GM23248 (cell line): ENCODE data around the gene MARK3. TPM values are rescaled to one million over a fixed set of nuclear protein-coding genes. Genes with fewer than 3 reads are reported as not detected.

Experiments used
- DNase-seq: peaks from one replicate; pipeline ENCODE4 v3.0.0-alpha.2; 2015
- H2AFZ ChIP-seq: fragments of 200-600 bp; sonication (generic); 2 replicates; pipeline ENCODE4 v1.6.1; 2016; ENCODE audit warnings: antibody characterized with exemption
- H3F3A ChIP-seq: fragments of 200-600 bp; sonication (generic); 2 replicates; pipeline ENCODE4 v1.6.1; 2016; ENCODE audit warnings: mild to moderate bottlenecking, antibody characterized with exemption, mixed run types; ENCODE audit not compliant: insufficient read depth
- H3K27ac ChIP-seq: fragments of 200-600 bp; sonication (generic); 2 replicates; pipeline ENCODE4 v1.5.1; 2016; ENCODE audit warnings: mild to moderate bottlenecking
- H3K27me3 ChIP-seq: fragments of 200-600 bp; sonication (generic); replicated peaks from 2 replicates; pipeline ENCODE4 v1.6.1; 2016; ENCODE audit warnings: mild to moderate bottlenecking; ENCODE audit not compliant: insufficient read depth
- H3K36me3 ChIP-seq: fragments of 200-600 bp; sonication (generic); 2 replicates; pipeline ENCODE4 v1.6.1; 2016; ENCODE audit warnings: low read depth, mild to moderate bottlenecking
- H3K4me1 ChIP-seq: fragments of 200-600 bp; sonication (generic); 2 replicates; pipeline ENCODE4 v1.6.1; 2016; ENCODE audit warnings: mild to moderate bottlenecking; ENCODE audit not compliant: insufficient read depth
- H3K4me2 ChIP-seq: fragments of 200-600 bp; sonication (generic); one replicate; pipeline ENCODE4 v1.6.1; 2016; ENCODE audit warnings: mild to moderate bottlenecking; ENCODE audit not compliant: unreplicated experiment
- H3K4me3 ChIP-seq: fragments of 200-600 bp; sonication (generic); 2 replicates; pipeline ENCODE4 v1.5.1; 2016; ENCODE audit warnings: mild to moderate bottlenecking
- H3K79me2 ChIP-seq: fragments of 200-600 bp; sonication (generic); 2 replicates; pipeline ENCODE4 v1.6.1; 2016; ENCODE audit warnings: mild to moderate bottlenecking; ENCODE audit not compliant: insufficient read depth
- H3K9ac ChIP-seq: fragments of 200-600 bp; sonication (generic); 2 replicates; pipeline ENCODE4 v1.6.1; 2016; ENCODE audit warnings: mild to moderate bottlenecking
- H3K9me2 ChIP-seq: fragments of 200-600 bp; sonication (generic); 2 replicates; pipeline ENCODE4 v1.6.1; 2016; ENCODE audit warnings: mixed run types, mild to moderate bottlenecking, moderate library complexity; ENCODE audit not compliant: insufficient read depth
- H3K9me3 ChIP-seq: fragments of 200-600 bp; sonication (generic); one replicate; pipeline ENCODE4 v1.6.1; 2017; ENCODE audit warnings: low read depth
- H4K20me1 ChIP-seq: fragments of 200-600 bp; sonication (generic); 2 replicates; pipeline ENCODE4 v1.6.0; 2016; ENCODE audit not compliant: insufficient read depth
- EZH2 ChIP-seq: fragments of 200-600 bp; sonication (generic); IDR thresholded peaks from 2 replicates; pipeline ENCODE4 v1.6.1; 2018; ENCODE audit warnings: antibody characterized with exemption, mild to moderate bottlenecking; ENCODE audit not compliant: insufficient read depth, poor library complexity, severe bottlenecking
- EZH2phosphoT487 ChIP-seq: fragments of 200-600 bp; sonication (generic); IDR thresholded peaks from 2 replicates; pipeline ENCODE4 v1.6.1; 2018; ENCODE audit warnings: antibody characterized with exemption, moderate library complexity, mild to moderate bottlenecking, low read depth; ENCODE audit not compliant: insufficient read depth
- WGBS, 2 experiments: methylation state at CpG; one replicate each; pipeline ENCODE4 v1.1.6; 2015 to 2017; ENCODE audit warnings: low lambda C conversion rate in 2 of 2, low coverage in 1 of 2; ENCODE audit errors: missing lambda C conversion rate in 2 of 2; 5-methylcytosine and 5-hydroxymethylcytosine counted together
- in situ Hi-C: fragments of 300-500 bp; cut with MboI; formaldehyde crosslinking; loops from 2 replicates; pipeline ENCODE4 v1.15.0; 2020
- polyA plus RNA-seq: library from polyadenylated mRNA; unstranded; fragments of >200 nt; fragmentation: Nextera tagmentation; extraction: Ambion mirVana; gene quantifications from 2 replicates; pipeline ENCODE4 v1.2.1, GENCODE V29; 2016
- total RNA-seq: library from RNA; depleted of rRNA; stranded (reverse); fragments of >200 nt; shearing (Covaris generic); gene quantifications from 2 replicates; pipeline ENCODE4 v1.2.3, GENCODE V29; 2014

MARK3 gene
- total and polyA plus RNA-seq, 2 experiments from 2014 or later, result 32.9 to 80.6 TPM

DNA sequence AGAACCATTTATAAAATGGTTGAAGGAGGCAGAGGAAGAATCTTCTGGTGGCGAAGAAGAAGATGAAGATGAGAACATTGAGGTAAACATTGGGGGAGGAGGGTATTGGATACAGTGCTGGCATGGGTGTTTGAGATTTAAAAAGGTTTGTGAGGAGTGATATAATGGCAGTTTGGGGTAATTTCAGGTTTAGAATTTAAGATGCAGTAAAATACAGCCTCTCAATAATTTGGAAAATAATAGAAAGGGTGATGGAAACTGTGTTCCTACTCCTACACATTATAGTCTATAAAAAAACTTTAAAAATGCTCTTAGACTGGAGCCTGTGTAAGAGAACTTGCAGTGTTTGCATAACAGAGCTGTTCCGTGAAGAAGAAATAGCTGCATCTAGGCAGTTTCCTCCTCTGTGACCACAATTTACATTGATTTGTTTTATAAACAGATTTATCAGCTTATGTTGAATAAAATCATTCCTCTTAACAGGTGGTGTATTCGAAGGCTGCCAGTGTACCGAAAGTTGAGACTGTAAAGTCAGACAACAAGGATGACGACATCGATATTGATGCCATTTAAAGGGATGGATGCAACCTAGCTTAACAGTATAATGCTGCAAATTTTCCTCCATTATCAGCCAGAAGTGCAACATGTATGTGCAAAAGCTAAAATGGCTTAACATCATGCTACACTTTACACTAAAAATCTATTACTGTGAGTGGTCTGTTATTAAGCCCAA is 44.6 kb upstream of the MARK3 start:
- Histone ChIP-seq H2AFZ (no peak overlapping the region), H3K9ac (0 out of 2 replicates have a peak overlapping the region, but pooled peaks have one; percentile 3), H3K4me3 (no peak overlapping the region), H3F3A (peaks cover 96% of the 10 kb centered on the region), H3K4me1 (peaks cover 12% of the 10 kb centered on the region), H3K27me3 (no peaks in the 10 kb centered on the region), H3K4me2 (no peak overlapping the region), H3K36me3 (peaks cover 93% of the 10 kb centered on the region), H3K79me2 (peaks cover 60% of the 10 kb centered on the region), H3K9me2 (no peaks in the 10 kb centered on the region), H4K20me1 (peaks cover 14% of the 10 kb centered on the region; the same call in 1 of the 2 replicates), H3K9me3 (no peaks in the 10 kb centered on the region), H3K27ac (no peak overlapping the region)
- TF ChIP-seq EZH2 (no peak), EZH2phosphoT487 (no peak)
- no peak for DNase-seq
- 89 to 91% methylated on average over 6 of the region's 6 CpGs for WGBS, 2 experiments
- in situ Hi-C loops, result no loop called here

DNA sequence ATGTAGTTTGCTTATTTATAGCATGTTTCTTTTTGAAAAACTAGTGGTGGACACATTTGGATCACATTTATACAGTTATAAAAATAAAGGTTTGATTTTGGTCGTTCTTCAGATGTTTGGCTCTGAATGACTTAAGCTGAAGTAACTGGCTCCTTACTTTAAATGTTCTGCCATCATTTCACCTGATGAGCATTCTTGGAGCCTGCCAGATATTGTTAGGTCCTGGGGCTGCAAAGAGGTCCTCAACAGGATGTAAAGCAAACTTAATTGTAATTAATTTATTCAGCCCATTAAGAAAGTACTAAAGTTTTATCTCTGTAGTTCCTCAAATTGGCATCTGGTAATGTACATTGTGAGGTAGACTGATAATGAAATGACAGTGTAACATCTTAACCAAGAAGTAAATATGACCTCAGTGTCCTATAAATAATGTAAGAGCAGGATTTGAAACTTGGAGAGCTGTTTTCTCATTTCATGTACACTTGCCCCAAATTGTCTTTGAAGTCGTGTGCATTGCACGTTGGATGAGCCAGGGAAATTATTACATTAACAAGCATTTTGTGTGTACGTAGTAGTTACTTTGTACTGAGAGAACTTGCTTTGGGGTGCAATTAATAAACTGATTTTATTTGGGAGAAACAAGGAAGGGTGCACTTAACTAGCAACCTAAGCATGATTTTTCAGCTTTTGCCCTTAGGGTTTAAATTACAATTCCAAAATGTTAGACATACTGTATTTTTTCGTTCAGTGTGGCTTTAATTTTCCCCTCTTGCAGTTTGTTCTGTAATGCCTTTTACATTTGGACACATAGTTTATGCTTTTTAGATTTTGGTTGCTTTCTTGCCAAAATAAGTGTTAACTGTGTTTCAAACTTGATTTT is 43.7 kb upstream of the MARK3 start:
- H3K27ac ChIP-seq, result no peak overlapping the region
- no peak overlapping the region for H3K4me2 ChIP-seq
- H3K9me3 ChIP-seq, result no peaks in the 10 kb centered on the region
- no peak for DNase-seq
- no peaks in the 10 kb centered on the region for H3K9me2 ChIP-seq
- H4K20me1 ChIP-seq, result peaks cover 10% of the 10 kb centered on the region; the same call in 1 of the 2 replicates
- no peak overlapping the region for H3K9ac ChIP-seq
- H3K4me1 ChIP-seq, result 0 out of 2 replicates have a peak, but pooled peaks cover 4% of the 10 kb centered on the region
- H3K4me3 ChIP-seq, result no peak overlapping the region
- in situ Hi-C loops, result no loop called here
- peaks cover 84% of the 10 kb centered on the region for H3K36me3 ChIP-seq
- H3K79me2 ChIP-seq, result peaks cover 51% of the 10 kb centered on the region
- H3K27me3 ChIP-seq, result no peaks in the 10 kb centered on the region
- 72 to 75% methylated on average over 5 of the region's 5 CpGs for WGBS, 2 experiments
- TF ChIP-seq EZH2phosphoT487, result no peak
- TF ChIP-seq EZH2, result no peak
- no peak overlapping the region for H2AFZ ChIP-seq
- H3F3A ChIP-seq, result peaks cover 99% of the 10 kb centered on the region

DNA sequence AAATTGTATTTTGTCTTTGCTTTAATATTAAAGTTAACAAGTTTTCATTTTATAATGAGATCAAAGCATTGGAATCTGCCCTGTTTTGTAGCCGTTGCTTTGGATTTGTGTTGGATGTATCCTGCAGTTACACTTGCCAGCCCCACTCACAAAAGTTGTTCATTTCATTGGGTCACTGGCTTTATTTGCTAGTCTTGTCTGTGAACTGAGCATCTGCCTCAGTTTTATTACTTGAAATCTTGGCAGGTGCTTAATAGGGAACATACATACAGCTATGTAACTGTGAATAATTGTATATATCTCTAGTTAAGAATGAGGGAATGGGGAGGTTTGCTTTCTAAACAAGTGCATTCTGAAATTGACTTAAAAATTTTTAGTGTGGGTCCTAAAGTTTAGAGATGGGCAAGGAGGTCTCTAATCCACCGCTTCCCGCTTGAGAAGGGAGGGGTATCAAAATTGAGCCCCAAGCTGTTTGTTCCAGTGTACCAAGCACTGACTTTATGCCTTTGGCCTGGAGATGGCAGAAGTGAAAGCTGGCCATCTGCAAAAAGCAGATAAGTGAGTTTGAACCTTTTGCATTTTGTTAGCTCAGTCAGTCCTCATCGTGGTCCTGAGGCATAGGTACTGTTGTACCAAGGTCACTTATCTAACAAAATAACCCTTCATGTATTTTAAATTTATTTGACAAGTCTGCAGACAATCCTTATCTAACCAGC is 41.9 kb upstream of the MARK3 start:
- WGBS, 2 experiments, result 77% methylated on average over 4 of the region's 4 CpGs
- Histone ChIP-seq H3F3A (peaks cover 95% of the 10 kb centered on the region), H3K9me3 (no peaks in the 10 kb centered on the region), H3K4me2 (no peak overlapping the region), H3K4me3 (no peak overlapping the region), H4K20me1 (0 out of 2 replicates have a peak, but pooled peaks cover 4% of the 10 kb centered on the region), H3K4me1 (no peaks in the 10 kb centered on the region), H3K36me3 (peaks cover 66% of the 10 kb centered on the region), H3K9me2 (no peaks in the 10 kb centered on the region), H3K9ac (no peak overlapping the region), H3K27ac (no peak overlapping the region), H3K79me2 (peaks cover 33% of the 10 kb centered on the region), H2AFZ (no peak overlapping the region), H3K27me3 (no peaks in the 10 kb centered on the region)
- no peak for DNase-seq
- TF ChIP-seq EZH2phosphoT487, result no peak
- in situ Hi-C loops, result no loop called here
